H9 (cell line): ENCODE results near the gene IFT27. TPM values are rescaled to one million over a fixed set of nuclear protein-coding genes. Genes with fewer than 3 reads are reported as not detected.

ENCODE experiments used
- DNase-seq: peaks from one replicate; pipeline ENCODE4 v3.0.0-alpha.2; 2017
- H2AFZ ChIP-seq: one replicate; pipeline ENCODE4 v1.6.1; 2013; ENCODE audit warnings: mild to moderate bottlenecking, low read length, control low read depth, moderate library complexity
- H2AK5ac ChIP-seq: 2 replicates; pipeline ENCODE4 v1.6.1; 2013; ENCODE audit warnings: low read length, control low read depth, mixed read lengths; ENCODE audit not compliant: insufficient read length
- H2BK120ac ChIP-seq: one replicate; pipeline ENCODE4 v1.6.1; 2013; ENCODE audit warnings: low read depth, mild to moderate bottlenecking, low read length, control low read depth, inconsistent platforms; ENCODE audit not compliant: poor library complexity, severe bottlenecking
- H2BK12ac ChIP-seq: 2 replicates; pipeline ENCODE4 v1.6.1; 2013; ENCODE audit warnings: low read length, control low read depth, mixed read lengths, low read depth; ENCODE audit not compliant: insufficient read length
- H2BK15ac ChIP-seq: 2 replicates; pipeline ENCODE4 v1.6.1; 2013; ENCODE audit warnings: low read depth, low read length, control low read depth
- H2BK20ac ChIP-seq: one replicate; pipeline ENCODE4 v1.6.1; 2013; ENCODE audit warnings: low read depth, mild to moderate bottlenecking, low read length, control low read depth, inconsistent platforms; ENCODE audit not compliant: poor library complexity, severe bottlenecking
- H2BK5ac ChIP-seq: 2 replicates; pipeline ENCODE4 v1.6.1; 2013; ENCODE audit warnings: low read length, control low read depth, mixed read lengths; ENCODE audit not compliant: insufficient read length
- H3K14ac ChIP-seq: 2 replicates; pipeline ENCODE4 v1.6.1; 2013; ENCODE audit warnings: low read length, control low read depth; ENCODE audit not compliant: insufficient read depth
- H3K18ac ChIP-seq: 2 replicates; pipeline ENCODE4 v1.6.1; 2013; ENCODE audit warnings: low read depth, mild to moderate bottlenecking, mixed read lengths, low read length, control low read depth; ENCODE audit not compliant: insufficient read length
- H3K23ac ChIP-seq: 2 replicates; pipeline ENCODE4 v1.6.1; 2013; ENCODE audit warnings: low read length, control low read depth, mixed read lengths, low read depth; ENCODE audit not compliant: insufficient read length
- H3K23me2 ChIP-seq: 2 replicates; pipeline ENCODE4 v1.6.1; 2013; ENCODE audit warnings: low read depth, mild to moderate bottlenecking, mixed read lengths, low read length, control low read depth; ENCODE audit not compliant: insufficient read length, poor library complexity, severe bottlenecking
- H3K27ac ChIP-seq: 2 replicates; pipeline ENCODE4 v1.5.1; 2013; ENCODE audit warnings: low read length, control low read depth, mixed read lengths, low read depth; ENCODE audit not compliant: insufficient read length
- H3K27me3 ChIP-seq: 2 replicates; pipeline ENCODE4 v1.6.1; 2013; ENCODE audit warnings: low read length, control low read depth, inconsistent platforms; ENCODE audit not compliant: insufficient read depth
- H3K4ac ChIP-seq: 2 replicates; pipeline ENCODE4 v1.6.1; 2013; ENCODE audit warnings: low read depth, mild to moderate bottlenecking, control low read depth, inconsistent platforms, low read length, moderate library complexity
- H3K4me1 ChIP-seq: 2 replicates; pipeline ENCODE4 v1.6.1; 2013; ENCODE audit warnings: low read length, control low read depth, inconsistent platforms; ENCODE audit not compliant: insufficient read depth
- H3K4me2 ChIP-seq: 2 replicates; pipeline ENCODE4 v1.6.1; 2013; ENCODE audit warnings: low read length, control low read depth, mixed read lengths; ENCODE audit not compliant: insufficient read length, insufficient read depth
- H3K56ac ChIP-seq: 2 replicates; pipeline ENCODE4 v1.6.1; 2013; ENCODE audit warnings: low read depth, mild to moderate bottlenecking, mixed read lengths, low read length, control low read depth; ENCODE audit not compliant: insufficient read length
- H3K79me1 ChIP-seq: 2 replicates; pipeline ENCODE4 v1.6.1; 2013; ENCODE audit warnings: low read depth, mild to moderate bottlenecking, moderate library complexity, low read length, control low read depth, inconsistent platforms; ENCODE audit not compliant: insufficient read depth, poor library complexity, severe bottlenecking
- H3K79me2 ChIP-seq: 2 replicates; pipeline ENCODE4 v1.6.1; 2013; ENCODE audit warnings: low read length, control low read depth, inconsistent platforms; ENCODE audit not compliant: insufficient read depth
- H3K9ac ChIP-seq: 2 replicates; pipeline ENCODE4 v1.6.1; 2013; ENCODE audit warnings: low read length, control low read depth, mixed read lengths; ENCODE audit not compliant: insufficient read length; ENCODE audit errors: extremely low read depth
- H3K9me3 ChIP-seq: one replicate; pipeline ENCODE4 v1.6.1; 2013; ENCODE audit warnings: low read depth, low read length, inconsistent platforms; ENCODE audit not compliant: control insufficient read depth
- H3T11ph ChIP-seq: one replicate; pipeline ENCODE4 v1.6.1; 2013; ENCODE audit warnings: mild to moderate bottlenecking, low read length, control low read depth, inconsistent platforms
- H4K20me1 ChIP-seq: one replicate; pipeline ENCODE4 v1.6.1; 2013; ENCODE audit not compliant: control insufficient read depth, insufficient read length, insufficient read depth
- H4K5ac ChIP-seq: 2 replicates; pipeline ENCODE4 v1.6.1; 2013; ENCODE audit warnings: low read depth, mild to moderate bottlenecking, mixed read lengths, low read length, control low read depth; ENCODE audit not compliant: insufficient read length
- H4K8ac ChIP-seq: replicated peaks from 2 replicates; pipeline ENCODE4 v1.6.1; 2013; ENCODE audit warnings: low read length, control low read depth, mixed read lengths, low read depth; ENCODE audit not compliant: insufficient read length
- H4K91ac ChIP-seq: 2 replicates; pipeline ENCODE4 v1.6.1; 2013; ENCODE audit warnings: low read depth, mild to moderate bottlenecking, moderate library complexity, mixed read lengths, low read length, control low read depth; ENCODE audit not compliant: insufficient read length
- H3K27ac Mint-ChIP-seq, 3 experiments: 2 replicates in 2 of 3; 3 replicates in 1 of 3; pipeline ENCODE4 v1.8.0; 2020 to 2021; ENCODE audit warnings: mixed read lengths in 3 of 3, mild to moderate bottlenecking in 1 of 3, moderate library complexity in 1 of 3
- H3K27me3 Mint-ChIP-seq: 2 replicates; pipeline ENCODE4 v1.8.0; 2021; ENCODE audit warnings: low read depth, mild to moderate bottlenecking, moderate library complexity, mixed read lengths
- H3K36me3 Mint-ChIP-seq, 3 experiments: 2 replicates in 2 of 3; 3 replicates in 1 of 3; pipeline ENCODE4 v1.8.0; 2020 to 2021; ENCODE audit warnings: low read depth in 3 of 3, mixed read lengths in 3 of 3; ENCODE audit not compliant: insufficient read depth in 1 of 3
- H3K4me1 Mint-ChIP-seq, 2 experiments: 2 replicates each; pipeline ENCODE4 v1.8.0; 2020; ENCODE audit warnings: mixed read lengths in 2 of 2
- H3K4me3 Mint-ChIP-seq, 2 experiments: 2 replicates in 1 of 2; 3 replicates in 1 of 2; pipeline ENCODE4 v1.8.0; 2020 to 2021; ENCODE audit warnings: mild to moderate bottlenecking in 2 of 2, mixed read lengths in 2 of 2, moderate library complexity in 1 of 2
- H3K9me3 Mint-ChIP-seq, 2 experiments: 2 replicates in 1 of 2; 3 replicates in 1 of 2; pipeline ENCODE4 v1.8.0; 2020; ENCODE audit warnings: mild to moderate bottlenecking in 2 of 2, mixed read lengths in 2 of 2, moderate library complexity in 1 of 2
- CTCF ChIP-seq: fragments of 200-600 bp; sonication (generic); conservative IDR thresholded peaks from 3 replicates; pipeline ENCODE4 v1.8.0; 2021; ENCODE audit warnings: antibody characterized with exemption, mild to moderate bottlenecking
- WGBS: extraction: QIAGEN DNeasy Blood & Tissue Kit; methylation state at CpG from one replicate; pipeline ENCODE4 v1.1.7; 2013; ENCODE audit warnings: missing lambda C conversion rate, low lambda C conversion rate, mixed read lengths; ENCODE audit not compliant: insufficient read length; ENCODE audit errors: extremely low coverage; 5-methylcytosine and 5-hydroxymethylcytosine counted together
- total RNA-seq: library from RNA; stranded (reverse); gene quantifications from 2 replicates; pipeline ENCODE4 v1.2.1, GENCODE V29; 2021

IFT27 gene
- total RNA-seq, 1 experiment from 2014 or later: 43.4 TPM

GRCh38 chr22:36739185-36739584, 36.7 kb downstream of the IFT27 start:
- Histone ChIP-seq H4K20me1 (no peaks in the 10 kb centered on the region), H2BK12ac (no peak overlapping the region), H2BK120ac (no peak overlapping the region), H4K91ac (no peak overlapping the region), H3K4me2 (no peak overlapping the region), H3K4ac (no peak overlapping the region), H2AFZ (no peak overlapping the region), H3K56ac (no peak overlapping the region), H3K9ac (no peak overlapping the region), H3K4me1 (no peaks in the 10 kb centered on the region), H4K5ac (no peak overlapping the region), H3K14ac (no peak overlapping the region), H2BK5ac (no peak overlapping the region), H2BK15ac (no peak overlapping the region), H4K8ac (no peak overlapping the region), H3K23ac (no peak overlapping the region), H3K79me2 (no peaks in the 10 kb centered on the region), H2BK20ac (no peak overlapping the region), H3K18ac (no peak overlapping the region), H3K27ac (no peak overlapping the region), H2AK5ac (no peak overlapping the region), H3K9me3 (no peaks in the 10 kb centered on the region), H3K79me1 (no peaks in the 10 kb centered on the region), H3T11ph (no peak overlapping the region), H3K27me3 (no peaks in the 10 kb centered on the region; the same call in 1 of the 2 replicates), H3K23me2 (no peaks in the 10 kb centered on the region)
- no peak overlapping the region for H3K27ac Mint-ChIP-seq
- no peak for TF ChIP-seq CTCF
- H3K27me3 Mint-ChIP-seq: peaks cover 67% of the 10 kb centered on the region
- H3K4me1 Mint-ChIP-seq: no peaks in the 10 kb centered on the region; a peak in 1 of 4 replicates
- no peak for DNase-seq
- H3K9me3 Mint-ChIP-seq: peaks cover 0 to 5% of the 10 kb centered on the region in 2 experiments; a peak in 3 of 5 replicates
- H3K36me3 Mint-ChIP-seq: peaks cover 0 to 4% (median 0%) of the 10 kb centered on the region in 3 experiments; a peak in 2 of 7 replicates
- H3K4me3 Mint-ChIP-seq: no peak overlapping the region
- WGBS: no CpG with 5 or more reads among the region's 1 CpG
